Suprapubic skin (tissue), 4 donors: ENCODE data around the gene HPGDS. TPM values are rescaled to one million over a fixed set of nuclear protein-coding genes. Genes with fewer than 3 reads are reported as not detected.
"Not testable (repeated sequence)": the region's sequence is repeated elsewhere in the genome, so short reads cannot be mapped to it uniquely, and the experiment has no call there.

ENCODE experiments used
- DNase-seq, 2 donors: peaks; one replicate each; pipeline ENCODE4 v3.0.0-alpha.2; 2019; ENCODE audit warnings: low spot score in 2 of 2
- H3K27ac ChIP-seq: fragments of 200-600 bp; sonication (generic); one replicate; pipeline ENCODE4 v1.5.1; 2019
- H3K27me3 ChIP-seq: fragments of 200-600 bp; sonication (generic); one replicate; pipeline ENCODE4 v1.5.1; 2019
- H3K36me3 ChIP-seq: fragments of 200-600 bp; sonication (generic); one replicate; pipeline ENCODE4 v1.5.1; 2019
- H3K4me1 ChIP-seq: fragments of 200-600 bp; sonication (generic); one replicate; pipeline ENCODE4 v1.5.1; 2019
- H3K4me3 ChIP-seq: fragments of 200-600 bp; sonication (generic); one replicate; pipeline ENCODE4 v1.5.1; 2019; ENCODE audit warnings: mild to moderate bottlenecking
- H3K9me3 ChIP-seq: fragments of 200-600 bp; sonication (generic); one replicate; pipeline ENCODE4 v1.5.1; 2019
- CTCF ChIP-seq, 2 donors: fragments of 200-600 bp in 1 of 2; fragments of 450-650 bp in 1 of 2; sonication (generic) in 1 of 2; IDR thresholded peaks; one replicate each; pipeline ENCODE4 v1.5.1; 2016 to 2019; ENCODE audit warnings: antibody characterized with exemption in 2 of 2, mild to moderate bottlenecking in 1 of 2, moderate library complexity in 1 of 2
- EP300 ChIP-seq: sonication (generic); formaldehyde crosslinking; IDR thresholded peaks from one replicate; pipeline ENCODE4 v1.6.1; 2017; ENCODE audit warnings: antibody characterized with exemption
- POLR2A ChIP-seq, 2 donors: fragments of 450-650 bp; IDR thresholded peaks; one replicate each; pipeline ENCODE4 v1.6.1; 2017; ENCODE audit warnings: antibody characterized with exemption in 2 of 2, mild to moderate bottlenecking in 2 of 2, moderate library complexity in 2 of 2
- POLR2AphosphoS5 ChIP-seq, 3 donors: sonication (generic); formaldehyde crosslinking; IDR thresholded peaks; one replicate each; pipeline ENCODE4 v1.6.1; 2017; ENCODE audit warnings: antibody characterized with exemption in 3 of 3
- WGBS: methylation state at CpG from one replicate; pipeline ENCODE4 v1.1.5; 2018; 5-methylcytosine and 5-hydroxymethylcytosine counted together
- total RNA-seq, 4 donors: library from RNA; depleted of rRNA; stranded (reverse); fragments of >200 nt; gene quantifications; one replicate each; pipeline ENCODE4 v1.1.0, GENCODE V29; 2016

The HPGDS gene
- total RNA-seq, 4 donors from 2014 or later, result 1.8 to 4.8 (median 2.3) TPM

- WGBS, result 80% methylated on average over 5 of the region's 5 CpGs
- H3K4me3 ChIP-seq, result no peak overlapping the region
- no peak for DNase-seq
- no peak overlapping the region for H3K27ac ChIP-seq
- peaks cover 2% of the 10 kb centered on the region for H3K4me1 ChIP-seq
- H3K9me3 ChIP-seq, result no peaks in the 10 kb centered on the region
- no peaks in the 10 kb centered on the region for H3K27me3 ChIP-seq
- no peak for TF ChIP-seq POLR2AphosphoS5 (IDR thresholded peaks at IDR 0.05)
- H3K36me3 ChIP-seq, result no peaks in the 10 kb centered on the region
Observed at GRCh38 chr4:94305466-94306225, 37.0 kb downstream of the HPGDS start.

GRCh38 chr4:94304365-94304971, 38.2 kb downstream of the HPGDS start:
- Histone ChIP-seq H3K27ac (no peak overlapping the region), H3K4me3 (no peak overlapping the region), H3K27me3 (no peaks in the 10 kb centered on the region), H3K9me3 (no peaks in the 10 kb centered on the region), H3K4me1 (peaks cover 2% of the 10 kb centered on the region), H3K36me3 (no peaks in the 10 kb centered on the region)
- DNase-seq, result no peak
- WGBS, result 52% methylated on average over 2 of the region's 2 CpGs
- TF ChIP-seq EP300 (no peak), CTCF (IDR thresholded peaks at IDR 0.05) (no peak), POLR2A (IDR thresholded peaks at IDR 0.05) (no peak), POLR2AphosphoS5 (IDR thresholded peaks at IDR 0.05) (no peak)

- TF ChIP-seq CTCF (IDR thresholded peaks at IDR 0.05), result no peak
- no peak for TF ChIP-seq POLR2AphosphoS5 (IDR thresholded peaks at IDR 0.05)
- TF ChIP-seq POLR2A (IDR thresholded peaks at IDR 0.05), result no peak
- no peak for TF ChIP-seq EP300
- 95% methylated on average over 2 of the region's 2 CpGs for WGBS
- peaks cover 2% of the 10 kb centered on the region for H3K4me1 ChIP-seq
- H3K36me3 ChIP-seq, result no peaks in the 10 kb centered on the region
- no peaks in the 10 kb centered on the region for H3K9me3 ChIP-seq
- H3K27ac ChIP-seq, result no peak overlapping the region
- H3K4me3 ChIP-seq, result no peak overlapping the region
- H3K27me3 ChIP-seq, result no peaks in the 10 kb centered on the region
- no peak for DNase-seq
Observed at GRCh38 chr4:94302191-94302590, 40.4 kb downstream of the HPGDS start.

- H3K27ac ChIP-seq, result no peak overlapping the region
- TF ChIP-seq EP300 (no peak), CTCF (IDR thresholded peaks at IDR 0.05) (no peak), POLR2AphosphoS5 (IDR thresholded peaks at IDR 0.05) (no peak), POLR2A (IDR thresholded peaks at IDR 0.05) (no peak)
- no peaks in the 10 kb centered on the region for H3K4me1 ChIP-seq
- 64% methylated on average over 4 of the region's 4 CpGs for WGBS
- no peaks in the 10 kb centered on the region for H3K36me3 ChIP-seq
- DNase-seq, result no peak
- H3K9me3 ChIP-seq, result no peaks in the 10 kb centered on the region
- H3K4me3 ChIP-seq, result no peak overlapping the region
- no peaks in the 10 kb centered on the region for H3K27me3 ChIP-seq
Observed at GRCh38 chr4:94298725-94299252, 43.8 kb downstream of the HPGDS start.

- peaks cover 11% of the 10 kb centered on the region for H3K36me3 ChIP-seq
- not testable (repeated sequence) for H3K9me3 ChIP-seq, H3K4me3 ChIP-seq, H3K27me3 ChIP-seq, H3K27ac ChIP-seq, H3K4me1 ChIP-seq, DNase-seq
- 82% methylated on average over 6 of the region's 6 CpGs for WGBS
Observed at GRCh38 chr4:94295473-94295872, 47.2 kb downstream of the HPGDS start.

GRCh38 chr4:94293981-94294380, 48.7 kb downstream of the HPGDS start:
- not testable (repeated sequence) for DNase-seq, H3K9me3 ChIP-seq, H3K4me1 ChIP-seq, H3K27me3 ChIP-seq, H3K27ac ChIP-seq, H3K4me3 ChIP-seq
- peaks cover 17% of the 10 kb centered on the region for H3K36me3 ChIP-seq
- 97% methylated on average over 4 of the region's 4 CpGs for WGBS
